T follicular helper cell (primary cell): ENCODE measurements around the gene NUDT4.

Experiments
- DNase-seq: peaks from one replicate; pipeline ENCODE4 v3.0.0-alpha.2; 2020; ENCODE audit warnings: low read depth
- total RNA-seq, 2 experiments: gene quantifications; one replicate each; lab custom pipeline; 2026; lab: John Stamatoyannopoulos, UW

NUDT4 gene
- 53.1 to 88.6 reads per million in 2 experiments for total RNA-seq

GRCh38 chr12:93377252-93378195, at the start of gene NUDT4:
TSS of gene NUDT4 (plus strand) at chr12:93377925. CDS start at chr12:93378323, 398 bp downstream.
- peak; percentile 96 for DNase-seq

DNA sequence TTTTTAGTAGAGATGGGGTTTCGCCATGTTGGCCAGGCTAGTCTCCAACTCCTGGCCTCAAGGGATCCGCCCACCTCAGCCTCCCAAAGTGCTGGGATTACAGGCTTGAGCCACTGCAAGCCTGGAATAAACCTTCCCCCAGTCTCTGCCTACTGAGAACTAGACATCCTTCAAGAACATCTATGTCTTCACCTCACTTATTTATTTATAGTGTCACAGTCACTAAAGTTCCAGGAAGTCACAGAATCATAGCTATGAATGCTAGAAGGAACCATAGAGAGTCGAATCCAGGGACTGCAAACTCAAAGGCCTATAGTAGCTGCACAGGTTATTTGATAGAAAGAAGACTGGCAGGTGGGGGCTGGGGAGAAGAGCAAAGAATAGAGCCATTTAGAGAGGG, 44.7 kb upstream of the NUDT4 start:
- DNase-seq: no peak

- DNase-seq: no peak
These were observed 43.9 kb upstream of the NUDT4 start for GRCh38 chr12:93333828-93334227.

DNA sequence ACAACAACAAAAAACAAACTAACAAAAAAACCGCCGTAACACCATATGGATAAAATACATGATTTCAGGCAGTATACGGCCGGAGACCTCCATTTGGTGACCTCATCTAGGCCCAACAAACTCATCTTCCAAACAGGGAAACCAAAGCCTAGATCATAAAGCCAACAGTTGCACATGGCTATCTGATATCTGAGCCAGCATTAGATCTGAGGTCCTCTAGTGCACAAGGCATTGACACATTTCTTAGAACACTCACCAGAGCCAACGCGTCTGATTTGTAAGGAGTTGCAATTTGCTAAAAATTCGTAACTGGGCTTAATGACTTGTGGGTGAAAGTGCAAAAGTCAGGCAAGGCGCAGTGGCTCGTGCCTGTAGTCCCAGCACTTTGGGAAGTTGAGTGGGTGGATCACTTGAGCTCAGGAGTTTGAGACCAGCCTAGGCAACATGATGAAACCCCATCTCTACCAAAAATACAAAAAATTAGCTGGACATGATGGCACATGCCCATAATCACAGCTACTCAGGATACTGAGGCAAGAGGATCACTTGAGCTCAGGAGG, 42.0 kb upstream of the NUDT4 start:
- no peak for DNase-seq

GRCh38 chr12:93336291-93336741, 41.4 kb upstream of the NUDT4 start:
- DNase-seq: no peak

- DNase-seq: no peak
These were observed 39.1 kb upstream of the NUDT4 start for GRCh38 chr12:93338598-93338997.

GRCh38 chr12:93339695-93340094, 38.0 kb upstream of the NUDT4 start:
- DNase-seq: no peak

DNA sequence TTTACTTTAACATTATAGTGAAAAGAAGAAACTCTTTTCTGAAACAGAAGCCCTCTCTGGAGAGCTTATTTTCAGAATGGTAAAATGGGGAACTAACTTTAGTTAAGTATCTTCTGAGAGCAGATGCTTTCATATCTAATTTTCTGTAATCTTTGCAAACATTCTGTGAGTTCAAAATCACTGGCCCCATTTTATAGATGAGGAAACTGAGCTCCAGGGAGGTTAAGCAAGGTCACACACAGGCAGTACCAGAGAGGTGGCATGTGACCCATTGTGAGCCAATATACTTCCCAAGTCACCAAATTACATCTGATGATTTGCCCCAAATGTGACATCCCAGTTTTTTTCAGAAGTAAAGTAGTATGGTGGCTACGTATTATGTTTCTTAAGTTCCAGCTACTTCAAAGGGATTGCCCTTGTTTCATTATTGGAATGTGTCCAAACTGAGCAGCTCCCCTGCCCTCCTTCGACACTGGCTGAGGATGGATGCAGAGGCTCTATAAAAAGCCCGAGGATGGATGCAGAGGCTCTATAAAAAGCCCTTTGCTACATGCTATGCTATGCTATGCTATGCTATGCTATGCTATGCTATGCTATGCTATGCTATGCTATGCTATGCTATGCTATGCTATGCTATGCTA, 36.2 kb upstream of the NUDT4 start:
- no peak for DNase-seq

DNA sequence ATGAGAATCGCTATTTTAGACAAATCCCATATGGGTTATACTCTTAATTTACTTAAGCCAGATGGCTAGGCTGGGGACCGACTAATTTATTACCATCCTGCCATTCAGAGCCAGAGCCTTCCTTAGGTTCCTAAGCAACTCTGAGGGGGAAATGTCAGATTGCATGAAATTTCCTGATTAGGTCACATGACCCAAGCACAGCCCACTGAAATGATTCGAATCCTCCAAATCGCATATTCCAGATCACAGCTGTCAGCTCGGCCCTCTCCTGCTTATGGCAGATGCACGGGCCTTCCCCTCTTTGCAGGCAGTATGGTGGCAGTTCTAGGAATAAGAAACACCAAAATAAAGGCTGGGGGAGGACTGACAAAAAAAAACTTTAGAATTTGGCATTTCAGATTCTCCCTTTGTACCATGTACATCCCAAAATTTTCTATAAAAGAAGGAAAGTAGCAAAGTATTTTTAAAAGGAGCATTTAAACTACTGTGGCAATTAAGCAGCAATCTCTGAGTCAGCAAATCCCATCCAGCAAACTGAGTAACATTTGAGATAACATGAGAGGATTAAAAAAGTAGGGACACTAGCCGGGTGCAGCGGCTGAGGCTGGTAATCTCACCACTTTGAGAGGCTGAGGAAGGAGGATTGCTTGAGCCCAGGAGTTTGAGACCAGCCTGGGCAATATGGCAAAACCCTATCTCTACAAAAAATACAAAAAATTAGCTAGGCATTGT, 30.5 kb upstream of the NUDT4 start:
- DNase-seq: no peak

GRCh38 chr12:93348575-93349435, 28.9 kb upstream of the NUDT4 start:
- no peak for DNase-seq

DNA sequence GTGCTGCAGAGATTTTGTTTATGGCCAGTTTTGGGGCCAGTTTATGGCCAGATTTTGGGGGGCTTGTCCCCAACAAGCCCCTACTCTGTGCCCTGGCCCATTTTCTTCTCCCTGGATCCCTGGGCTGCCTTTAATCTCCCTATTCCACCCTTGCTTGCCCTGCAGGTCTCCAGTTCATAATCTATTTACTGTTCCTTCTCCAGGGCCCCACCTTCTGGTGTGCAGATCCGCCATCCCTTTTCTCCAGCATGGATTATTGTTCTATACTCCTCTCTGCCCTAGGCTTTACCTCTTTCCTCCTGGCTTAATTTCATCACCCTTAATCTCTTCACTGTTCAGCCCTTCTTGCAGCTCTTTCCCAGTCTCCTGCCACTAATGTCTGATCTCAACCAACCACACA, 26.0 kb upstream of the NUDT4 start:
- no peak for DNase-seq

DNA sequence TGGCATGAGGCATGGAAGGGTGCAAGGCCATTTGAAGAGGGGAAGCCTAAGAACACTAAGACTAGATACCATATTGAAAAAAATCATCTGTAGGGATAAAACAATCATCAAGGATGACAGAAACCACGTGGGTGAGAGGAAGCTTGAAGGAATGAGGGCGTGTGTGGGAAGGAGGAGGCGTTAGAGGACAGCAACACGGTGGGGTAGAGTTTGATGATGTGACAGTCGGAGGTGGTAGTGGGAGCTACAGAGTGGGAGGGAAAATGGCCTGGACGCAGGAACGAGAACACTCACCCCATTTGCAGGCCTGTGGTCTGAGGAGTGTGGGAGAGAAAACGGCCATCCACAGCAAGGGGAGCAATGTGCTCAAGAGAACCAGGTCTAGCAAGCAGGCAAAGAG, 25.4 kb upstream of the NUDT4 start:
- no peak for DNase-seq

- no peak for DNase-seq
These were observed 21.5 kb upstream of the NUDT4 start for GRCh38 chr12:93356214-93356613.

DNA sequence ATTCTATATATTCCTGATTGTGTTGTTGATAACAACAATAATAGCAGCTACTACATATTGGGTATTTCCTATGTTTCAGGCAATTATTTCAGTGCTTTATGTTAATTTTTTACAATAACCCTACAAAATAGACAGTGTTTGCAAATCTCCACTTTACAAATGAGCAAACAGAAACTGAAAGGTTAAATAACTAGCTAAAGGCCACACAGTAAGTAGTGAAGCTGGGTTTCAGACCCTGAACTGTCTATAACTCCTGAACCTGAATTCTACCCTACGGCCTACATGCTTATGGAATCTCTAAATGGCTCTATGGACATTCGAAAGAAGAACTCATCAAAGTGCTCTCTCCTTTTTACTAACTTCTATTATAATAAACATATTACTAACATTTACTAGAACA, 19.7 kb upstream of the NUDT4 start:
- no peak for DNase-seq

GRCh38 chr12:93358821-93359220, 18.9 kb upstream of the NUDT4 start:
- DNase-seq: no peak

DNA sequence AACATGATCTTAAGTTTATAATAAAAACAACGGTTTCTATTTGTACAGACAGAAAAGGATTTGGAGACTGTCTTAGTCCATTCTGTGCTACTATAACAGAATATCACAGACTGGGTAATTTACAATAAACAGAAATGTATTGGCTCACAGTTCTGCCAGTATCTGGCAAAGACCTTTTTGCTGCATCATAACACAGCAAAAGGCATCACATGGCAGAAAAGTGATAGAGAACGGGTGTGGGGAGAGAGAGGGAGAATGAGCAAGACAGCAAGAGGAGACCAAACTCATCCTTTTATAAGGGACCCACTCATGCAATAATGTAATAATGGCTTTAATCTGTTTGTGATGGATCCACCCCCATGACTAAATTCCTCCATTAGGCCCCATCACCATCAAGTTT, 17.0 kb upstream of the NUDT4 start:
- no peak for DNase-seq

GRCh38 chr12:93361151-93361919, 16.4 kb upstream of the NUDT4 start:
- DNase-seq: no peak

DNA sequence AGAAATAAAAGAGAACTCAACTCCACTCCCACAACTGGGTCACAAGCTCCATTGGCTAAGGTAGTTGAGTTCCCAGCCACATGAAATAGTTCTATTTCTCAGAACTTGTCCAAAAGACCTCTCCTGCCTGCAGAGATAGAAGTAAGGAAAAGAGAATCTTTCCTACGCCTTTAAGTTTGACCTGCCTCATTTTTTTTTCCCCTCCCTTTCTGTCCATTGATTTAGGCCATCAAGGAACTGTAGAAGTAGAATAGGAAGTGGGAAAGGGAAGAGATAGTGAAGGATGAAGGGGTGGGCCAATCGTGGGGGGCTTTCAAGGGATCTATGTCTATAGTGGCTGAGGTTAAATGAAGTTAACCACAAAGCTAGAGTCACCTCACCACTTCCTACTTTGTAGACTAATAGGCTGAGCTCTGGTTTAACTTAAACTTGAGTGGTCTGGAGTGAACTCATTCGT, 13.9 kb upstream of the NUDT4 start:
- DNase-seq: no peak

DNA sequence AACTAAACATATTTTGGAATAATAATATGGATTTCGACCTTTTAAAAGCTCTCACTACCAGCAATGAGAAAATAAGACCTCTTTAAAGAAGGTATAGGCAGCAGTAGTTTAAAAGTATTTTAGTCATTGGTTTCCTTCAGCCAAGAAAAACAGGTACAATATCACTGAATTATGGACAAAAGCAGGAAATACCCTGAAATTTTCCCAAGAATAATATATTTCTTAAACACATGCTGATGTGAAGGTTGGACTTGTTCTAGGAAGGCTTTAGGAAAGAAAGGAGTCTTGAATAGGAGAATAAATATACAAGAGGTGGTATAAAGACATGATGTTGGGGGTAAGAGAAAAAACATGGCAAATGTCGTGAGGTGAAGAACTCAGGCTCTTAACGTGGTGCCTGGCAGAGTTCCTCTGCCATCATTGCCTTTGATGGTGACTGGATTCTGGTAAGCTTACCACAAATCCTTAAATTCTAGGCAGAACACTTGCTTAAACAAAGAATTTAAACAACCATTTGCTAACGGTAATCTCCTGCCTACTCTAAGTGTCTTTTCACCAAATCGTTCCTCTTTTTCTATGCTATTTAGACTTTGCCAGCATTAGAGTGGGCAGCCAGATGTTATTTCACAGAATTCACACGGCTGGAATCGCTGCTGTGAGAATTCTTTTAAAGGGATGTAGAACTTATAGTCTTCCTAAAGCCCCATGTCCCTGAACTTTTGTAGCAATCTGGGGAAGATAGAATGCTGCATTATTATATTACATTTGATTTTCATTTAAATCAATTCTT, 11.9 kb upstream of the NUDT4 start:
- no peak for DNase-seq
